Caco-2 (cell line): ENCODE data around the gene ELMOD1. TPM values are rescaled to one million over a fixed set of nuclear protein-coding genes. Genes with fewer than 3 reads are reported as not detected.

ENCODE experiments used
- BruUV-seq: library from RNA; stranded (reverse); fragments of 400-500 nt; replicated peaks from 2 replicates; lab custom pipeline; 2021; lab: Mats Ljungman, UMichigan
- CTCF ChIA-PET: fragments of 300-600 bp; sonication (Branson Sonifier 250); formaldehyde crosslinking; loops from one replicate; lab custom pipeline; 2022; ENCODE audit warnings: antibody characterized with exemption; lab: Charles Lee
- POLR2A ChIA-PET: fragments of 300-600 bp; sonication (Branson Sonifier 250); formaldehyde crosslinking; loops from one replicate; lab custom pipeline; 2022; ENCODE audit warnings: antibody characterized with exemption; lab: Charles Lee
- DNase-seq, 2 experiments: peaks; one replicate each; pipeline versions ENCODE4 v3.0.0 to v3.0.0-alpha.2; 2020 to 2022
- H3K27me3 ChIP-seq: replicated peaks from 2 replicates; pipeline ENCODE4 v1.6.0; 2011; ENCODE audit warnings: low read length; ENCODE audit not compliant: control insufficient read depth, insufficient read depth
- H3K36me3 ChIP-seq: 2 replicates; pipeline ENCODE4 v1.5.1; 2011; ENCODE audit warnings: low read length; ENCODE audit not compliant: control insufficient read depth, insufficient read depth
- H3K4me1 ChIP-seq: fragments of 250-450 bp; sonication (Bioruptor Pico); 2 replicates; pipeline ENCODE4 v1.5.1; 2020; ENCODE audit warnings: mild to moderate bottlenecking
- H3K4me3 ChIP-seq: 2 replicates; pipeline ENCODE4 v1.5.1; 2011; ENCODE audit warnings: low read depth, mild to moderate bottlenecking, control low read depth, low read length
- H3K9me3 ChIP-seq: fragments of 250-450 bp; sonication (Bioruptor Pico); 2 replicates; pipeline ENCODE4 v1.5.1; 2020; ENCODE audit warnings: mild to moderate bottlenecking, moderate library complexity
- H3K27ac Mint-ChIP-seq: one replicate; pipeline ENCODE4 v1.8.0; 2022; ENCODE audit warnings: mixed read lengths; ENCODE audit not compliant: unreplicated experiment
- H3K27me3 Mint-ChIP-seq: one replicate; pipeline ENCODE4 v1.8.0; 2022; ENCODE audit warnings: mixed read lengths; ENCODE audit not compliant: insufficient read depth, unreplicated experiment
- H3K36me3 Mint-ChIP-seq: one replicate; pipeline ENCODE4 v1.8.0; 2022; ENCODE audit warnings: mild to moderate bottlenecking, mixed read lengths; ENCODE audit not compliant: insufficient read depth, unreplicated experiment
- H3K4me1 Mint-ChIP-seq: one replicate; pipeline ENCODE4 v1.8.0; 2022; ENCODE audit warnings: low read depth, mixed read lengths; ENCODE audit not compliant: unreplicated experiment
- H3K4me3 Mint-ChIP-seq: one replicate; pipeline ENCODE4 v1.8.0; 2022; ENCODE audit warnings: mild to moderate bottlenecking, moderate library complexity, mixed read lengths; ENCODE audit not compliant: unreplicated experiment
- H3K9me3 Mint-ChIP-seq: one replicate; pipeline ENCODE4 v1.8.0; 2022; ENCODE audit warnings: mixed read lengths; ENCODE audit not compliant: unreplicated experiment
- CTCF ChIP-seq, 2 experiments: fragments of 200-600 bp in 1 of 2; IDR thresholded peaks; 1 replicate in 1 of 2; 2 replicates in 1 of 2; pipeline versions ENCODE4 v1.5.1 to v1.8.0; 2011 to 2022; ENCODE audit warnings: antibody characterized with exemption in 1 of 2, control low read depth in 1 of 2, inconsistent platforms in 1 of 2, low read depth in 1 of 2, low read length in 1 of 2, mild to moderate bottlenecking in 1 of 2, moderate library complexity in 1 of 2; ENCODE audit not compliant: insufficient read depth in 1 of 2, severe bottlenecking in 1 of 2, unreplicated experiment in 1 of 2
- intact Hi-C: fragments of 100-400 bp; cut with micrococcal nuclease; formaldehyde crosslinking; loops from one replicate; pipeline ENCODE4 v1.10.0; 2022; ENCODE audit not compliant: unreplicated experiment
- total RNA-seq: library from RNA; stranded (reverse); gene quantifications from 2 replicates; pipeline ENCODE4 v1.2.3, GENCODE V29; 2022

ELMOD1 gene
- total RNA-seq, 1 experiment from 2014 or later: not detected

DNA sequence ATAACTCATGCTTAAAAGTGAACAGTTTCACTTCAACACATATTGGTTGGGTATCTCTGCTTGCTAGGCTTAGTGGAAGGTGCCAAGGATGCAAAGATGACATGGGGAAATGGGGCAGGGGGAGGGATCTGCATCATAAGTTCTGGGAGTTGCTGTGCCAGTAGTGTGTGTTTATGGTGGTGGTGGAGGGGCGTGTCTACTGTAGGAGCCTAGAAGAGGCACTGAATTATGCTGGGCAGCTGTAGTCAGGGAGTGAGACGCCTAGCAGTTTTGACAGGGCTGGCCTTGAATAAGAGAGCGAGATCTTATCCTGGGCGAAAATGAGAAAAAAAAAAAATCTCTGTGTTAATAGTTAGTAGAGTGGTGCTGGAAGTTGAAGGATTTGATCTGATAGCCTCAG lies 3.0 kb downstream of the ELMOD1 start:
- no TSS peak for BruUV-seq
- Histone ChIP-seq H3K9me3 (no peaks in the 10 kb centered on the region), H3K4me3 (no peak overlapping the region), H3K4me1 (peaks cover 4% of the 10 kb centered on the region; the same call in 1 of the 2 replicates), H3K27me3 (peaks cover 11% of the 10 kb centered on the region), H3K36me3 (no peaks in the 10 kb centered on the region)
- ChIA-PET CTCF (interaction anchor here (0.7 kb wide), 1 partner anchor 186 kb away, joined by 3 read pairs; no protein-coding TSS in a partner anchor), POLR2A (interaction anchor here (0.6 kb wide), 1 partner anchor 1745 kb away, joined by 4 read pairs; no protein-coding TSS in a partner anchor)
- Mint-ChIP-seq H3K36me3 (no peaks in the 10 kb centered on the region), H3K4me1 (peaks cover 17% of the 10 kb centered on the region), H3K9me3 (no peaks in the 10 kb centered on the region), H3K27ac (no peak overlapping the region), H3K27me3 (peaks cover 31% of the 10 kb centered on the region), H3K4me3 (no peak overlapping the region)
- intact Hi-C loops: no loop called here
- no peak for DNase-seq
- no peak for TF ChIP-seq CTCF (IDR thresholded peaks at IDR 0.05; ENCODE audit: insufficient read depth in 1 of 2, low read depth in 1 of 2, low read length in 1 of 2, severe bottlenecking in 1 of 2, unreplicated experiment in 1 of 2)

GRCh38 chr11:107594736-107595135 lies 3.8 kb downstream of the ELMOD1 start:
- Mint-ChIP-seq H3K9me3 (no peaks in the 10 kb centered on the region), H3K4me1 (peaks cover 17% of the 10 kb centered on the region), H3K36me3 (no peaks in the 10 kb centered on the region), H3K27ac (no peak overlapping the region), H3K4me3 (no peak overlapping the region), H3K27me3 (peaks cover 25% of the 10 kb centered on the region)
- TF ChIP-seq CTCF (IDR thresholded peaks at IDR 0.05; ENCODE audit: insufficient read depth in 1 of 2, low read depth in 1 of 2, low read length in 1 of 2, severe bottlenecking in 1 of 2, unreplicated experiment in 1 of 2): no peak
- H3K9me3 ChIP-seq: no peaks in the 10 kb centered on the region
- BruUV-seq: no TSS peak
- H3K27me3 ChIP-seq: peaks cover 11% of the 10 kb centered on the region
- ChIA-PET CTCF (interaction anchor here (0.7 kb wide), 1 partner anchor 185 kb away, joined by 3 read pairs; no protein-coding TSS in a partner anchor), POLR2A (interaction anchor here (0.6 kb wide), 1 partner anchor 414 kb away, joined by 3 read pairs; no protein-coding TSS in a partner anchor)
- no peaks in the 10 kb centered on the region for H3K36me3 ChIP-seq
- intact Hi-C loops: no loop called here
- no peak overlapping the region for H3K4me3 ChIP-seq
- H3K4me1 ChIP-seq: peaks cover 4% of the 10 kb centered on the region; the same call in 1 of the 2 replicates
- no peak for DNase-seq

DNA sequence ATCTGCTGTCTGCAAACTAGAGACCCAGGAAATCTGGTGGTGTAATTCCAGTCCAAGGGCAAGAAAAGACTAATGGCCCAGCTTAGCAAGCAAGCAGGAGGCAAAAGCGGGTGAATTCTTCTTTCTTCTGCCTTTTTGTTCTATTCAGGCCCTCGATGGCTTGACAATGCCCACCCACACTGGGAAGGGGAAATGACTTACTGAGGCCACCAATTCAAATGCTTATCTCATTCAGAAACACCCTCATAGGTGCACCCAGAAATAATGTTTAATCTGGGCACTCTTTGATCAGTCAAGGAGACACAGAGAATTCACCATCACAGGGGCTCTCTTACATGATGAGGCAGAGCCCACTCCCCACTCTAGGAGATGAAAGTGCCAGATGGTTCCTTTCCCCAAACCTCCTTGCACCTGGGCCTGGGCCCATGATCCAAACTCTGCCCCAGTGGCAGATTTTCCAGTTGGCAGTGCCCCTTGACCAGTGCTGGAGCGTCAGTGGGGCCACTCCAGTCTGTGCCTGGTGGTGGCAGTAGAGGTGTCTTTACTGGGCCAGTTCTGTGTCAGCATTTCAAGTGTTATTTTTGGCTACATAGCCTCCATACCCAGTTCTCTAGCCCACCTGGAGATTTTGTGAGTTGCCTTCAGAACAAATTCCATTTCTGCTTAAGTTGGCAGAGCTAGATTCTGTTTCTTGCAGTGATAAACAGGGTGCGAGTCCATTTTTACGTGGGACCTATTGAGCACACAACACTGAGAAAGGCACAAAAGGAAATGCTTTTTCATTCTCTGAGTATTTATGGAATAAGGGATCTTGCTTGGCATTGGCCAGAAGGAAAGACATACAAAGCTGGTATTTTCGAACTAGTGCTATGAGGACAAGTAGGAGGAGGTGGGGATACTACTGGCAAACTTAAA lies 7.5 kb downstream of the ELMOD1 start:
- ChIA-PET CTCF (interaction anchor here (2.4 kb wide), 1 partner anchor 90 kb away, joined by 7 read pairs; no protein-coding TSS in a partner anchor), POLR2A (no interaction called here)
- Histone ChIP-seq H3K4me1 (no peaks in the 10 kb centered on the region), H3K9me3 (no peaks in the 10 kb centered on the region), H3K36me3 (no peaks in the 10 kb centered on the region), H3K4me3 (no peak overlapping the region), H3K27me3 (0 out of 2 replicates have a peak, but pooled peaks cover 1% of the 10 kb centered on the region)
- Mint-ChIP-seq H3K9me3 (no peaks in the 10 kb centered on the region), H3K4me3 (no peak overlapping the region), H3K4me1 (no peaks in the 10 kb centered on the region), H3K27ac (no peak overlapping the region), H3K27me3 (peaks cover 14% of the 10 kb centered on the region), H3K36me3 (no peaks in the 10 kb centered on the region)
- DNase-seq: peak; percentile 42 to 46
- BruUV-seq: no TSS peak
- intact Hi-C loops: loop anchor here (1.0 kb wide), 1 partner anchor 91 kb away; no protein-coding TSS in a partner anchor
- TF ChIP-seq CTCF (IDR thresholded peaks at IDR 0.05; ENCODE audit: insufficient read depth in 1 of 2, low read depth in 1 of 2, low read length in 1 of 2, severe bottlenecking in 1 of 2, unreplicated experiment in 1 of 2): peak; percentile 63 to 75
